Measurements from ENCODE around the gene TMEM258. TPM values are rescaled to one million over a fixed set of nuclear protein-coding genes. Genes with fewer than 3 reads are reported as not detected.

The TMEM258 gene
- total and polyA plus RNA-seq, 9 of the 15 experiments (the other 6 are each of a cell fraction or from before 2014, with no cell fraction given), result 97.2 to 856 (median 231) TPM

DNA sequence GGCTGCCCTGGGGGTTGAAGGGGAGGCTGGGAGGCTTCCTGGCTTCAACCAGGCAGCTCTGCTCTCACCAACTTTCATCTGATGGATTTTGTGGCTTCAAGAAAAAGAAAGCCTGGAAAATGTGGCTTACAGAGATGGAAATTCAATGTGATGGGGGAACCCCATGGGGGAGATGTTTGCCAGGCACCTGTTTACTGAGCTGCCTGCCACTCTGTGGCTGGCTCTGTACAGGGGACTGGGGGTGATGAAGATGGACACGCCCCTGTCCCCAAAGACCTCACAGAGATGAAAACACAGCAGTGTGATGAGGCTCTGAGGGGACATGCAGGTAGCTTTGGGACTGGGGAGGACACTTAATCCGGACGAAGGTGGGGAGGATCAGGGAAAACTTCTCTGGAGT is 10.1 kb downstream of the TMEM258 start (continued):
- TF ChIP-seq, protein P1, sequence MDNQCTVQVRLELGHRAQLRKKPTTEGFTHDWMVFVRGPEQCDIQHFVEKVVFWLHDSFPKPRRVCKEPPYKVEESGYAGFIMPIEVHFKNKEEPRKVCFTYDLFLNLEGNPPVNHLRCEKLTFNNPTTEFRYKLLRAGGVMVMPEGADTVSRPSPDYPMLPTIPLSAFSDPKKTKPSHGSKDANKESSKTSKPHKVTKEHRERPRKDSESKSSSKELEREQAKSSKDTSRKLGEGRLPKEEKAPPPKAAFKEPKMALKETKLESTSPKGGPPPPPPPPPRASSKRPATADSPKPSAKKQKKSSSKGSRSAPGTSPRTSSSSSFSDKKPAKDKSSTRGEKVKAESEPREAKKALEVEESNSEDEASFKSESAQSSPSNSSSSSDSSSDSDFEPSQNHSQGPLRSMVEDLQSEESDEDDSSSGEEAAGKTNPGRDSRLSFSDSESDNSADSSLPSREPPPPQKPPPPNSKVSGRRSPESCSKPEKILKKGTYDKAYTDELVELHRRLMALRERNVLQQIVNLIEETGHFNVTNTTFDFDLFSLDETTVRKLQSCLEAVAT (IDR thresholded peaks at IDR 0.05), result no peak
- no peak for TF ChIP-seq FOXJ2 (tag; IDR thresholded peaks at IDR 0.05)
- TF ChIP-seq, protein P2, sequence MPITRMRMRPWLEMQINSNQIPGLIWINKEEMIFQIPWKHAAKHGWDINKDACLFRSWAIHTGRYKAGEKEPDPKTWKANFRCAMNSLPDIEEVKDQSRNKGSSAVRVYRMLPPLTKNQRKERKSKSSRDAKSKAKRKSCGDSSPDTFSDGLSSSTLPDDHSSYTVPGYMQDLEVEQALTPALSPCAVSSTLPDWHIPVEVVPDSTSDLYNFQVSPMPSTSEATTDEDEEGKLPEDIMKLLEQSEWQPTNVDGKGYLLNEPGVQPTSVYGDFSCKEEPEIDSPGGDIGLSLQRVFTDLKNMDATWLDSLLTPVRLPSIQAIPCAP (CRISPR knock-in tag; IDR thresholded peaks at IDR 0.05; ENCODE audit: borderline replicate concordance), result no peak
- no peak for TF ChIP-seq NFIC (IDR thresholded peaks at IDR 0.05)
- no peak for TF ChIP-seq PRPF4 (IDR thresholded peaks at IDR 0.05; ENCODE audit: insufficient read depth, low read depth, low read length, poor library complexity, severe bottlenecking)
- TF ChIP-seq ZNF212 (CRISPR knock-in tag; IDR thresholded peaks at IDR 0.05), result no peak
- TF ChIP-seq IFI16 (CRISPR knock-in tag; IDR thresholded peaks at IDR 0.05), result no peak
- TF ChIP-seq ZZZ3 (IDR thresholded peaks at IDR 0.05), result no peak
- TF ChIP-seq ETV1 (tag; conservative IDR thresholded peaks at IDR 0.05; ENCODE audit: low read depth), result no peak

DNA sequence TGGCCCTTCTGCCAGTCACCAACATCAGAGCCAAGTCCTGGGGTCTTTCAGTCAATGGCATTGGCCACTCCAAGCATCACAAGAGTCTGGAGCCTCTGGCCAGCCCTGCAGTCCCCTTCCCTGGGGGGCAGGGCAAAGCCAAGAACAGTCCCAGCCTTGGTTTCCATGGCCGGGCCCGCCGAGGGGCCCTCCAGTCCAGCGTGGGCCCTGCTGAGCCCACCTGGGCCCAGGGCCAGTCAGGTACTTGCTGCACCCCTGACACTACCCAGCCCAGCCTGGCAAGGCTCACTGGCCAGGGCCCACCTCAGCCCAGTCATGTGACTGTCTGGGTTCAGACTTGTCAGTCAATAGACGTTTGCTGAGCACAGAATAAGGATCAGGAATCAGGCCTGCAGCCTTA is 10.8 kb downstream of the TMEM258 start:
- no peak overlapping the region for H3K4me2 ChIP-seq (ENCODE audit: insufficient read depth, low read length)
- H3K27ac ChIP-seq (ENCODE audit: extremely low read depth, low read depth, low read length), result no peak overlapping the region
- H3K79me2 ChIP-seq (ENCODE audit: control insufficient read depth, insufficient read depth, low read length), result no peaks in the 10 kb centered on the region
- POLR2A ChIA-PET, result interaction anchor here (1.5 to 2.8 kb wide), 3 partner anchors 11 to 34 kb away, joined by 3 to 21 read pairs (median 8); partner anchors contain the start of genes FEN1 and TMEM258
- TF ChIP-seq POLR2G (IDR thresholded peaks at IDR 0.05; ENCODE audit: low read depth, low read length) (peak; percentile 43; the same call in 1 of the 2 replicates), C11orf30 (IDR thresholded peaks at IDR 0.05; ENCODE audit: low read depth) (no peak), ZNF778 (CRISPR knock-in tag; IDR thresholded peaks at IDR 0.05) (no peak)
- TF ChIP-seq, protein P3, sequence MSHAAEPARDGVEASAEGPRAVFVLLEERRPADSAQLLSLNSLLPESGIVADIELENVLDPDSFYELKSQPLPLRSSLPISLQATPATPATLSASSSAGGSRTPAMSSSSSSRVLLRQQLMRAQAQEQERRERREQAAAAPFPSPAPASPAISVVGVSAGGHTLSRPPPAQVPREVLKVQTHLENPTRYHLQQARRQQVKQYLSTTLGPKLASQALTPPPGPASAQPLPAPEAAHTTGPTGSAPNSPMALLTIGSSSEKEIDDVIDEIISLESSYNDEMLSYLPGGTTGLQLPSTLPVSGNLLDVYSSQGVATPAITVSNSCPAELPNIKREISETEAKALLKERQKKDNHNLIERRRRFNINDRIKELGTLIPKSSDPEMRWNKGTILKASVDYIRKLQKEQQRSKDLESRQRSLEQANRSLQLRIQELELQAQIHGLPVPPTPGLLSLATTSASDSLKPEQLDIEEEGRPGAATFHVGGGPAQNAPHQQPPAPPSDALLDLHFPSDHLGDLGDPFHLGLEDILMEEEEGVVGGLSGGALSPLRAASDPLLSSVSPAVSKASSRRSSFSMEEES (CRISPR knock-in tag; IDR thresholded peaks at IDR 0.05), result peak; percentile 56
- in situ Hi-C loops (cut with MboI), result no loop called here
- no peaks in the 10 kb centered on the region for H3K9me1 ChIP-seq (ENCODE audit: control insufficient read depth, insufficient read depth, low read length)
- H3K4me1 ChIP-seq (replicated peaks in 1 of 2; ENCODE audit: control insufficient read depth in 2 of 2, insufficient read depth in 2 of 2, low read length in 2 of 2), result peaks cover 0 to 31% of the 10 kb centered on the region in 2 experiments; a peak in 2 of 5 replicates
- no peak overlapping the region for H3K9ac ChIP-seq (ENCODE audit: insufficient read depth in 1 of 2, low read depth in 2 of 2, low read length in 2 of 2)
- H3K27me3 ChIP-seq (ENCODE audit: control insufficient read depth in 2 of 2, insufficient read depth in 2 of 2, low read length in 2 of 2), result no peaks in the 10 kb centered on the region
- intact Hi-C loops (cut with micrococcal nuclease), result no loop called here
- peaks cover 6% of the 10 kb centered on the region; the same call in 1 of the 2 replicates for H4K20me1 ChIP-seq (replicated peaks; ENCODE audit: control insufficient read depth, insufficient read depth, low read length)
- 68% methylated on average over 5 of the region's 5 CpGs for WGBS (ENCODE audit: insufficient coverage, low coverage, missing lambda C conversion rate)
- no peak for FAIRE-seq
- peaks cover 60% of the 10 kb centered on the region; the same call in 2 of the 3 replicates for H3K36me3 ChIP-seq (ENCODE audit: control insufficient read depth, insufficient read depth, low read length)
- no peak for ATAC-seq
- no TSS peak for BruUV-seq (replicated peaks)
- no peak for DNase-seq (ENCODE audit: extremely low read depth in 1 of 4, low spot score in 3 of 4)
- H2AFZ ChIP-seq (ENCODE audit: low read depth, low read length), result no peak overlapping the region
- no peak overlapping the region for H3K4me3 ChIP-seq
- H3K9me3 ChIP-seq (replicated peaks; ENCODE audit: control insufficient read depth, insufficient read depth, low read depth, low read length), result no peaks in the 10 kb centered on the region
- CTCF ChIA-PET (ENCODE audit: low intra/inter-chr PET ratio), result no interaction called here

All from K562 (cell line).